ENCODE measurements around the gene CHRDL2.
A peak's percentile ranks its signal among the peaks of the same experiment; 100 is the strongest.

CHRDL2 gene

DNA sequence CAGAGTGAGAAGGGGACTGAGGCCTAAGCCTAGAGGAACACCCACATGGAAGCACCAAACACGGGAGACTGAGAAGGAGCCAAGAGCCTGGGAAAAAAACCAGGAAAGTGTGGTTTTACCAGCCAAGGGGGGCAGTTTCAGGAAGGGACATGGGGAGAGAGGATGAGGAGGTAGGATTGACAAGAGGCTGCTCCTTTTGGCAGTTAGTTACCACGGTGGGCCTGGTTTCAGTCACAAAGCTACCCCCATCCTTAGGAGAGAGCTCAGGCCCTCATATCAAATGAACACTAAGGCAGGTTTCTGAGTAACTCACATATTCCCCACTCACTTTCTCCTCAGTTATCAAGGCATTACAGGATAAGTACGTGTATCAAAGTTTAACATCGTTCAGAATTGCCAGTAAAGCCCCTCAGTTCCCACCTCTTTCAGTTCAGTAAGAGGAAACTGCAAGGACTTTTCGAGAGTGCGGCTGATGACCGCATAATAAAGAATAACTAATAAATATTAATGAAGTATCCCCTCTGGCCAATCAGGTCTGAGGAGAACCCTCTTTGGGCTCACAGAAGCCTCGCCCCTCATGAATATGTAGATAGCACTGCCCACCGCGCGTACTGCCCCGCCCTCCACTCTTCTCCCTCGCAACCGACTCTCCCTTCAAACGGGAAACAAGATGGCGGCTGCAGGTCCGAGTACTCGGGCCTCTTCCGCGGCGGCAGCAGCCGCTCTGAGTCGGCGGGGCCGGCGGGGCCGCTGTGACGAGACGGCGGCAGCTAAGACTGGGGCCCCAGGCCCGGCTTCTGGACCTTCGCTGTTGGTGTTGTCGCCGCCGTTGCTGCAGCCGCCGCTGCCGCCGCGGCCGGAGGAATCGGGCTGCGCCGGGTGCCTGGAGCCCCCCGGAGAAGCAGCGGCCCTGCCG is 17.2 kb upstream of the CHRDL2 start, which contains the start of gene RNF169:
Gene RNF169 (plus strand): TSS at position 639 of the 916 bp plus-strand sequence. CDS start 32 bp downstream, at position 671.
- peak; percentile 98 for DNase-seq (ENCODE audit: low read depth)

DNA sequence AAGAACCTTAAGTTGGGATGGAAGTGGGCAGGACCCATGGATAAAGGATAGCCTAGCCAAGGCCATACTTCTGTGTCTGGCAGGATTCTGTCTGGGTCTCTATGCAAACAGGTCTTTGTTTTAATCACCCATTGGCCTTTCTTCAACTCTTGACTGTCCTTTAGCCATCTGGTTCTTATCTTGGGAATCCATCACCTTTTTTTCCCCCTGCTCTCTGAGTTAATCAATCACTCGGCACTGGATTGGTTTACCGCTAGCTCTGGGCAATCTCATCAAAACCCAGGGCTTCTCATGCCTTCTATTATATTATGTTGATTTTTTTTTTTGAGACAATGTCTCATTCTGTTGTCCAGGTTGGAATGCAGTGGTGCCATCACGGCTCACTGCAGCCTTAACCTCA is 15.6 kb upstream of the CHRDL2 start:
- DNase-seq (ENCODE audit: low read depth): no peak

DNA sequence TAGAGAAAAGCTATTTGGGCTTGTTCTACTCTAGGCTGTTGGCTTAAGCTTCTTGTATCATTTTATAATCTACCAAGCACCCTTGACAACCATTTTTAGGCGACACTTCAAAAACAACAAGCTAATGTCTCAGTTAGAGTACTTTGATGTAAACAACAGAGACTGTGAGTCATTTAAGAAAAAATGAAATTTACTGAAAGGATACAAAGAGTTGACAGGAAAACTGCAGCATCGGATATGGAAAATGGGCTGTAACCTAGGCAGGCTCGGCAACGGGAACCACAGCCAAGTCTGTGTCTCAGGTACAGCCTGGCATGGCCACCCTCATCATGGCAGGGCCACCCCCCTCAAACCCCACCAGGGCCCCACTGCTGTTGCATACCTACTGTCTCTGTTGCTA is 13.1 kb upstream of the CHRDL2 start:
- peak; percentile 18 for DNase-seq (ENCODE audit: low read depth)

DNA sequence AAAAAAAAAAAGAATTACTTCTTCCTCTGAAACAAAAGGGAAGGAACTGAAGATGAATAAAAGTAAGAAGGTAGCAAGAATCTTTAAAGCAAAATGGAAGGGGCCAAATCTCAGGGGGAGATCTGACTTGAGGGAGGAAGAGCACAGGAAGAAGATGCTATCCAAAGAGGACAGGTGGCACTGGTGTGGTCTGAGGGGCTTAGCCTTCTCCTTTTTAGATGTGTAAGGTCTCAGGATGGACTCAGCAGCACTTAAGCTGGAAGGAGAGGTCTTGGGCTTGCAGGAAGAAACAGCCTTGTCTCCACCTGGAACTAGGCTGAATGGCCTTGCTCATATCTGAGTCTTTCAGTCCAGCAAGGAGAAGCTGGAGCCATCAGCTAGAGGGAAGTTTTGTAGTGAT is 12.4 kb upstream of the CHRDL2 start:
- no peak for DNase-seq (ENCODE audit: low read depth)

DNA sequence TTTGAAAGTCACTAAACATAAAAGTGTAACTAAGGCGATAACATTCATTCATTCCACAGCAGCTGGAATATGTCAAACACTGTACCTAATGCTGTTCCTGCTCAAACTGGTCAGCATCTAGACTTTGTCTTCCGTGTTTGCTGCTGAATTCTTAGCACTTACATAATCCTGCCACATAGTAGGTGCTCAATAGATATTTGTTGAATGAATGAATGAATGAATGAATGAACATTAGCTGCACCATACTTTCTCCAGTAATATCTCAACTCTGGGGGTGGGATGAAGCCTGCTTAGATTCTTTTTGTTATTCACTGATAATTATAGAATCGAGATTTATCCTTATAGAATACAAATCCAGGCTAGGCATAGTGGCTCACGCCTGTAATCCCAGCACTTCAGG is 10.8 kb upstream of the CHRDL2 start:
- DNase-seq (ENCODE audit: low read depth): no peak

DNA sequence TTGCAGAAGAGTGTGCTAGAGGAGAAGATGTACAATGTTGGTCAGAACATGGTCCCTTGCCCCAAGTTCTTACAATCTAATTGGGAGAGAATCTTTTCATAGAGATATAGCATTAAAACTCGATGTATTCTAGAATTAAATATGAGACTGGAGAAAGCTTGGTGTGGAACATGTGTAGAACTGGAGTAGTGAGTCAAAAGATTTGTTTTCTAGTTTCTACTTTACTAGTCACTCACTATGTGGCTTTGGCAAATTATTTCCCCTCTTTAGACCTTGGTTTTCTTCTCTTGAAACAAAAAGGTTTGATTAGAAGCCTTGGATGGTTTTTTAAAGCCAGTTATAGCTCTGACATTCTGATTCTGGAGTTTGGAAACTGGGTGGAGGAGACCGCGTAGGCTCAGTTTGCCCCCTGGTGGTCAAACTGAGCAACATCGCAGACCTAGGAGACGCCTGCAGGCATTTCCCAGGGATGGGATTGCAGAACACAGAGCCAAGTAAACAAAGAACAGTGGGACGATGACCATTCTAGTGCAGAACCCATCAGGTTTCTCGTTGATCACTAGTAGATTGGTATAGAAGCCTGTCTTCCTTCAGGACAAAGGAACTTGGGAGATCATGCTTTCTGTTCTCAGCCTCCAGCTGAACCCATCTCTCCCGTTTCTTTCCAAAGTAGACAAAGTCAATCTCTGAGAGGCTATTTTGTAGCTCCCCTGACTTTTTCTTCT is 8.5 kb upstream of the CHRDL2 start:
- DNase-seq (ENCODE audit: low read depth): peak; percentile 78

DNA sequence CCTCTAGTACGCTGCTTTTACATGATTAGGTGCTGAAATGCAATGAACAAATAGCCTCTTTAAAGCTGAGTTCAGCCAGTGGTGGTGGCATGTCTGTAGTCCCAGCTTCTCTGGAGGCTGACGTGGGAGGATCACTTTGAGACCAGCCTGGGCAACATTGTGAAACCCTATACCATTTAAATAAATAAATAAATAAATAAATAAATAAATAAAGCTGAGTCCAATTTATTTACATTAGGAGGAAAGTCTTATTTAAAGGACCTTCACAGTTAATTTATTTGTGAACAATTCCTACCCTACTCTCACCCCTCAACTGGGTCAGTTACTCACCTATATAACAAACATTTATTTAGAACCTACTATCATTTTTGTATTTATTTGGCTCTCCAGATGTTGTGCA is 4.8 kb upstream of the CHRDL2 start:
- DNase-seq (ENCODE audit: low read depth): no peak

DNA sequence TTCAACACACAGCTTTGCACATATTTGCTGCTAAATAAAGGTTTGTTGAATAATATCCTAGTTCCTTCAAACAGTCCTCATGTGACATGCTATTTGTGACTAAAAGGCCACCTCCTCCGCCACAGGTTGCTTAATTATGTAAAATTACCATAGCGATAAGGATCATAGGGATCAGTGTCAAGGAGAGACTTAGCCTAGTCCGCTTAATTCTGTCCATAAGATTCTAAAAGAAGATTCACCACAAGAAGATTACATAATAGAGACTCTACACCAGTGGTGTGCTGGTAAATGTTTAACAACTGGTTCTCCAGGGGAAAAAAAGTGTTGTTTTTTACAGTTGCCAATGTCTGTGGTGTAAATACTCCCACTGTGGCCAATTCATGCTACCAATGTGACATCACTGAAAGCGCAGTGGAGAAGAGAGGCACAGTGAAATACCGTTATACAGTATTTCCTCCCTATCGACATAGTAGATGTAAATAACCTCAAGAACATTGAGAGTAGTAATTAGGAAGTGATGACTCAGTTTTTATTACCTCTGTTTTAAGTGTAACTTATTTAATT is 4.2 kb upstream of the CHRDL2 start:
- DNase-seq (ENCODE audit: low read depth): no peak

DNA sequence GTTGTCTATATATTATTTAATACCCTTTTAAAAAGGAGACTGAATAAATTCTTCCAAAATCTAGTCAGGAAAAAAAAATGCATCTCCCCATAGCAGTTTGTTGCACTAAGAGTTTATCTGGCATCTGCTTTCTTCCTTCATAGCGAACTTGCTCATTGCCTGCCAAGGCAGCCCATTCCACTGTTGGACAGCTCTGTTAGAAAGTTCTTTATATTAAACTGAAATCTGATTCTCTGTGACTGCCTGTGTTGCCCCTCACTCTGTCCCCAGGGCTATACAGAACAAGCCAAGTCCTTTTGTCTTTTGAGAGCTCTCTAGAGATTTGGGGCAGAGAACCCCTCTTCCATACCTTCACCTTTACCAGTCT is 3.3 kb upstream of the CHRDL2 start:
- no peak for DNase-seq (ENCODE audit: low read depth)

DNA sequence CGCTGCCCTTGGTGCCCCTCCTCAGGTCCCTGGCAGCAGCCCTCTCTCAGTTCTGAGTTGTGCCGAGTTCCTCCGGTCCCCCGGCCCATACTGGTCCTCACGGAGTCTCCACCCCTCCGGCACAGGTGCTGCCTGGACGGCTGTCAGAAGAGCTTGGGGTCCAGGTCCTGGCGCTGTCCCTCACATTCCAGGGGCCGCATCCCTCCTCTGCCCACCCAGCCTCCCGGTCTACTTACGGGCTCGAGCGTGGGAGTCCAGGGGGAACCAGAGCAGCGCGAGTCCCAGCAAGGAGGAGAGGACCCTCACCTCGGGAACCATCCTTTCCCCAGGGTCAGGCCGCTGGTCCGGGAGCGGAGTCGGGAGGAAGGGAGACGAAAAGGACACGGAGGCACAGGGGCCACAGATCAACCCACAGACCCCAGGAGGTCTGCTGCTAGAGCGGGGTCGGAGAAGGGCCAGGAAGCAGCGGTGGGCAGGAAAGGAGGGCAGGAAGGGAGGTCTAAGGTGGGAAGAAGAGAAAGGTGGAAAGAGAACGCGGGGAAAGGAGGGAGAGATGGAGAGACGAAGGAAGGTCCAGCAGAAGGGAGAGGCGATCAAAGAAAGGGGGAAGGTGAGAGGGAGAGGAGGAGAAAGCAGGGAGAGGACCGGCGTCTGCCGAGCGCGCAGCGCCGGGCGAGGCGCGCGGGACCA is 510 bp downstream of the CHRDL2 start:
- DNase-seq (ENCODE audit: low read depth): no peak

DNA sequence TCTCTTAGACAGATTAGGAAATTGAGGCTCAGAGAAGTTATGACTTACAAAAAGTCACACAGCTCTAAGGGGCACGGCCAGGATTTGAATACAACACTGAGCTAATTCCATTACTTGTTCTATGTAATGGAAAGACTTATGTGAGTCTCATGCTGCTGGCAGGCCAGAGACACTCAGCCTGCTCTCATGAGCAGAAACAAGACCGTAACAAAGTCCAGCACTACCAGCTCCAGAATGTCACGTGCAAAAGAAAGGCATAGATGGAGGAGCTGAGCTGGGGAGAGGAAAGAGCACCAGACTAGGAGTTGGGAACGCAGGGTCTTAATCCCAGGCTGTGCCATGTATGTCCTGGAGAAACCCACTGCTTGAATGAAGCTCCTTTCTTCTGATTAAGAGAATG is 1.8 kb downstream of the CHRDL2 start:
- DNase-seq (ENCODE audit: low read depth): no peak

DNA sequence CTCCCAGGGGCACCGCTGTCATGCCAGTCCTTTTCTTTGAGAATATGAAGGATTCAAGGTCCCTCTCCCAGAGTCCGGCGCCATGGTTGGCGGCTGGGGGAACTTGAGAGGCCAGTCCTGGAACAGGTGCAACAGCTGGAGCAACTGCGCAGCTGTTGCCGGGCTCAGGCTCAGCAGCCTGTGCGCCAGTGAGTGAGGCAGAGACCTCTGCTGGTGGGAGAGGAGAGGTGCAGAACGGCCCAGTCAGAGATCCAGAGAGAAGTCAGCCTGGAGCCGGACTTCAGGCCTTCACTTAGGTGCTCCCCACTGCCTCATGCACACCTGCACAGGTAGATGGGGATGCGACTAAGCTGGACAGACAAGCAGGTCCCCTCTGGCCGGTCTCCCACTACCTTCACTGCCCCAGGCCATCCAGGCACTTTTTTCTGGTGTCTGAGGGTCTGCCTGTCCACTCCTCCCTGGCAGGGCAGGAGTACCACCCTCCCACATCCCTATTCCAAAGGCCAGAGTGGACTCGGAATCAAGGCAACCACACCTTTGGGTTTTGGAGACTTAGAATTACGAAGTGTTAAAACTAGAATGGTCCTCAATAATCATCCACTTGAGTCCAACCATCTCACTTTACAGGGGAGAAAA is 4.6 kb downstream of the CHRDL2 start:
- peak; percentile 71 for DNase-seq (ENCODE audit: low read depth)

DNA sequence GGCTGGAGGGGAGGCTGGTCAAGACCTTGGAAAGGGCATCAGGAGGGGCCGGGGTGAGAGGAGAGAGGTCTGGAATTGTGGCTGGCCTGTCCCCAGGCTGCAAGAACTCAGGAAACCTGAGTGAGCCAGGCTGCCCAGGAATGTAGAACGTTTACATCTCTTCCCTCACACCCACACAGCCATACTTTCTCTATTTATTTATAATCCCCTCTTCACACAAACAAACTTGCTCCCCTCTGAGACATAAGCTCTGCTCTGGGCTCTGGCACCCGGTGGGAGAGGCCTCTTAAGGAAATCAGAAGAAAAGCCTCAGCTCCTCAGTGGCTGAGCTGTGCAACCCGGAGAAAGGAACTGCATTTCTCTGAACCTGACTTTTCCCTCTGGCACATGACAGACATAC is 5.5 kb downstream of the CHRDL2 start:
- DNase-seq (ENCODE audit: low read depth): peak; percentile 15

DNA sequence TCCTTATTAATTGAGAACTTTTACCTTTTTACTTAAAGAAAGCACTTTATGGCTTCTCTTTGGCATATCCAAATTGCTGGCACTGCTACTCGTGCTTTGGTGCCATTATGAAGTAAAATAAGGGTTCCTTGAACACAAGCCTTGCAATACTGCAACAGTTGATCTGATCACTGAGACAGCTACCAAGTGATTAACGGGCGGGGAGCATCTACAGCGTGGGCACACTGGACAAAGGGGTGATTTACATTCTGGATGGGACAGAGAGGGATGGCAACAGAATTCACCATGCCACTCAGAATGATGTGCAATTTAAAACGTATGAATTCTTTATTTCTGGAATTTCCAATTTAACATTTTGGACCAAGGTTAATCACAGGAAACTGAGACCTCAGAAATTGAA is 7.7 kb downstream of the CHRDL2 start:
- no peak for DNase-seq (ENCODE audit: low read depth)

DNA sequence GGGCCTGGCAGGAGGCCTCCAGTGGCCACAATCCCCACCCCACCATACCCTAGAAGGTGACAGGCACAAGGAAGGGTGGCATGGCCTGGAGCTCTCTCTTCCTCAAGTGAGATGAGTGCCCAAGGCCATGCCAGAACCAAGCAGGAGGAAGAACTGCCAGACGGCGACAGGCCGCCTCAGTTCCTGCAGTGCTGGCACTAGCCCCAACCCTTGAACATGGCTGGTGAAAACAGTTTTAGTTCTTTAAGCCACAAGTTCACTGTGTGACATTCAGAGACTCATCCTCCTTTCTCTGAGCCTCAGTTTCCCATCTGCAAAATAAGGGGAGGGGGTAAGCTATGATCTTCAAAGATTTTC is 9.8 kb downstream of the CHRDL2 start:
- DNase-seq (ENCODE audit: low read depth): no peak

DNA sequence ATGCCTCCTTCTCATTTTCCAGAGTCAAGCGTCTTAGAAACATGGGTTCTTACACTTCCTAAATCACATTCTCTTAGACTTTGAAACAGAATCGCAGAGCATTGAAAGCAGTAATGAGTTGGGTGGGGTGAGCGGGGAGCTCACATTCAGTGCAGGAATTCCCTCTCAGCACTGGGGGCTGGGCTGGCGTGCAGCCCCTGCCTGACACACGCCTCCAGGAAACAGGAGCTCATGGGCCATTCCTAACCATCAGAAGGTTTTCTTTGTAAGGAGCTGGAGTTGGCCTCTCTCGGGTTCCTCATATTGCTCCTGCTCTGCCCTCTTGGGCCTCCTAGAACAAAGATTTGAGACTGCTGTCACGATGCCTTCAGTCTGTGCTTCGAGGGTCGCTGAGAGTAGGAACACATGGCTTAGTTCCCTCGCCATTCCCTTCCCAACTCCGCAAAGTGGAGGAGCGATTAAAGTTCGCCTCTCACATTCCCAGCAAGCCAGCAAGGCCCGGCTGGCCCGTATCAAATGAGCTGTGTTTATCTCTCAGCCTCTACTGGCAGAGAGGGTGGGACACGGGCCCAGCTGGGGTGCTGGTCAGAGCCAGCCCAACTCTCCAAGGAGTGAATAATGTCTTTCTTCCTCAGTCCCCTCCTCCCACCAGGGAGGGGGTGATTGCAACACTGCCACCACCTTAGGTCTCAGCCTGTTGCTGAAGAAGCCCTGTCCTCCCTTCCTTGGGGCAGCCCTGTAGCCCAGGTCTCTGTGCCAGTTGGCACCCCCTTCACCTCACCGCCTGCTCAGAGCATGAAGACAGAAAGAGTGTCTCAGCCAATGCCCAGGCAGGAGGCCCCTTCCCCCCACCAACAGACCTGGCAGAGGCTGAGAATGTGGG is 10.4 kb downstream of the CHRDL2 start:
- no peak for DNase-seq (ENCODE audit: low read depth)

DNA sequence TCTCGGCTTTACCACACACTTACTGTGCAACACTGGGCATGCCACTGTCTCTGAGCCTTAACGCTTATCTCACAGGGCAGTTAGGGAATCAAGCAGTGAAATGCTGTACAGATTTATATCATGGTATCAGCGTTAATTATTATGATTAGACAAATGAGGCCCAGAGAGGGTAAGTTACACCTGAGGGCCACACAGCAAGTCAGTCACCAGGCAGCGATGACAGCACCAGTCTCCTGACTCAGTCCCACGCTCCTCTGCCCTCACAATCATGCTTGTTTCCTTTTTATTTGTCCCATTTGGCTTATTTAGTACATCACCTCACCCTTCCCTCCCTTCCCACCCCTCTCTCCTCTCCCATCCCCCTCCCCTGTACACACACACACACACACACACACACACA is 12.2 kb downstream of the CHRDL2 start:
- DNase-seq (ENCODE audit: low read depth): no peak

DNA sequence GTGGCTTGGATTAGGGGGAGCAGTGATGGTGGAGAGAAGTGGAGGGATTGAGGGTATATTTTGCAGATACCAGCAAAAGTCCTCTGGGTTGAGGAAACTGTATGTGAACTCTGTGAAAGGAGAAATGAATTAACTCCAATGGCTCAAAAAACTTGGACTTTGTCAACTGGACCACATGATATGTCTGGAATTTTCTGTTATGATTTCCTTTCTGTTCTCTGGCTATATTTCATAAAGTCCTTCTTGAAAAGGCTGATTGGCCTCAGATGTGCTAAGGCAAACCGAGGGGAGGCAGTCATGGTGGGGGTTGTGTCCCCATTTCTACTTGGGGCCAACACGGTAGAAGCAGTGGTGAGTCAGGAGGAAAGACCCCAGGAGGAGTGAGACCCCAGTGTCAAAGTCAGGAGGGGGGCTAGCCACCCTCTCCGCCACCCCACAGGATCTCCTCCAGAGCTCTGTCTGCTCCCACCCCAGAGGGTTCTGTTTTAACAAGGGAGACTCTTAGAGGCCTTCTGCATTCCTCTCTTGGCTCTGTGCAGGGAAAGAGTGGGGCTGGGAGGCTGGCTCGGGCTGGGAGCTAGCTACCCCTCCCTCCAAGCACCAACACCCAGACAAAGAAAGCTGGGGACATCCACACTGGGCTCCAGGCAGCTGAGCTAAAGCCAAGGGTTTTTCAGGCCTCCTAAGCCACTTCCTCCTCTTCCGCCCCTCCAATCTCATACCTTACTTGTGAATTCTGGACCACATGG is 13.8 kb downstream of the CHRDL2 start:
- no peak for DNase-seq (ENCODE audit: low read depth)

DNA sequence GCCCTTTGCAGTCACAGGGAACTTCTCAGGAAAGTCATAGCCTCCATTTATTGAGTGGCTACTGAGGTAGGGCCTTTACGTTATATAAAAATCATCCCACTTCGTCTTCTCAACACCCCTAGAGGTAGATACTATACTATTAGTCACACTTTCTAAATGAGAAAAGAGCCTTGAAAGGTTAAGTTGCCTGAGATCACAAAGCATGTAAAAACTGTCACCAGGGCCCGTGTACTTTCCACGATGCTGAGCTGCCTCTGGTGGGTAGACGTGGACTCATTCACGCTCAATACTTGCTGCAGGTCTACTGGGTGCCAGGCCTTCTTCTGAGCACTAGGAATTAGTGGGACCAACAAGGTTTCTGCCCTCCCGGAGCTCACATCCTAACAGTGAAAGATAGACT is 16.3 kb downstream of the CHRDL2 start:
- DNase-seq (ENCODE audit: low read depth): no peak

DNA sequence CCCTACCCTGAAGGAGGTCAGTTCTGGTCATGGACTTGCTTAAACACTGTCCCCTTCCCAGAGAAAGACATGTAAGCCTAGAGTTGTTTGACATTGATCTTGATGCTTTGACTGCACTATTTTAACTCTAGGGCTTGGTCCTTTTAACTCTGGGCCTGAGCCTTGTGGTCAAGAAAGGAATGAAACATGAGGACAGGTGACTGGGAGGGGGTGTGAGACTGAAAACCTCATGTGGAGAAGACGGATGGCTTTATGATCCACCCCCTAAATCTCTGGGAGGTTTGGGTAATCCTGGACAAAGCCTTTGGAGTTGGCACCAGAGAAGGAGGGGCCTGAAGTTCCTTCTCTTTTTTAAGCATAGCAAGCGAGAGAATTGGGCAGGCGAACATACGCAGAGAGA is 17.5 kb downstream of the CHRDL2 start:
- DNase-seq (ENCODE audit: low read depth): no peak

Measured in ELR (cell line).